ENCODE data around the gene GIPC3. TPM values are rescaled to one million over a fixed set of nuclear protein-coding genes. Genes with fewer than 3 reads are reported as not detected.

The GIPC3 gene
- total RNA-seq, 1 experiment from 2014 or later: 0.25 TPM

- no peak for DNase-seq (ENCODE audit: extremely low read depth, low read depth)
Observed at GRCh38 chr19:3632739-3633558, 47.7 kb downstream of the GIPC3 start.

GRCh38 chr19:3633559-3633988 is 48.3 kb downstream of the GIPC3 start:
- no peak for DNase-seq (ENCODE audit: extremely low read depth, low read depth)

- DNase-seq (ENCODE audit: extremely low read depth, low read depth): no peak
Observed at GRCh38 chr19:3634496-3635045, 49.3 kb downstream of the GIPC3 start.

- no peak for DNase-seq (ENCODE audit: extremely low read depth, low read depth)
Observed at GRCh38 chr19:3636506-3636905, 51.2 kb downstream of the GIPC3 start.

GRCh38 chr19:3636962-3637361 is 51.7 kb downstream of the GIPC3 start:
- DNase-seq (ENCODE audit: extremely low read depth, low read depth): no peak

GRCh38 chr19:3637621-3638020 is 52.3 kb downstream of the GIPC3 start:
- DNase-seq (ENCODE audit: extremely low read depth, low read depth): no peak

GRCh38 chr19:3638208-3639193 is 53.2 kb downstream of the GIPC3 start:
- no peak for DNase-seq (ENCODE audit: extremely low read depth, low read depth)

- DNase-seq (ENCODE audit: extremely low read depth, low read depth): no peak
Observed at GRCh38 chr19:3639479-3639878, 54.2 kb downstream of the GIPC3 start.

- no peak for DNase-seq (ENCODE audit: extremely low read depth, low read depth)
Observed at GRCh38 chr19:3641515-3642269, 56.4 kb downstream of the GIPC3 start.

- DNase-seq (ENCODE audit: extremely low read depth, low read depth): no peak
Observed at GRCh38 chr19:3642296-3642695, 57.0 kb downstream of the GIPC3 start.

Small RNAs within 50 kb of the gene (small RNA-seq; reads per million reads assigned to genes)
- 0 reads per million in 2 experiments for gene AC005786.1

Other genes starting within 250 kb of the GIPC3 start
- gene NFIC, start 218.9 kb upstream of the GIPC3 start, total RNA-seq (2014; rRNA removed; shearing (Covaris generic)): 10.1 and 13.6 TPM in 2 replicates
- not detected in 2 replicates for gene SMIM24, start 105.0 kb upstream of the GIPC3 start, total RNA-seq (2014; rRNA removed; shearing (Covaris generic))
- gene SMIM44, start 102.0 kb upstream of the GIPC3 start, total RNA-seq (2014; rRNA removed; shearing (Covaris generic)): not detected in 2 replicates
- 13.0 and 13.7 TPM in 2 replicates for gene DOHH, start 84.8 kb upstream of the GIPC3 start, total RNA-seq (2014; rRNA removed; shearing (Covaris generic))
- gene FZR1, start 79.2 kb upstream of the GIPC3 start, total RNA-seq (2014; rRNA removed; shearing (Covaris generic)): 17.6 and 18.8 TPM in 2 replicates
- not detected in 2 replicates for gene TEKTIP1, start 46.3 kb upstream of the GIPC3 start, total RNA-seq (2014; rRNA removed; shearing (Covaris generic))
- 178 and 210 TPM in 2 replicates for gene MFSD12, start 27.9 kb upstream of the GIPC3 start, total RNA-seq (2014; rRNA removed; shearing (Covaris generic))
- gene HMG20B, start 12.5 kb upstream of the GIPC3 start, total RNA-seq (2014; rRNA removed; shearing (Covaris generic)): 125 and 134 TPM in 2 replicates
- 1.2 and 1.4 TPM in 2 replicates for gene TBXA2R, start 21.4 kb downstream of the GIPC3 start, total RNA-seq (2014; rRNA removed; shearing (Covaris generic))
- gene CACTIN, start 41.3 kb downstream of the GIPC3 start, total RNA-seq (2014; rRNA removed; shearing (Covaris generic)): 10.5 and 13.0 TPM in 2 replicates
- 6.2 and 6.8 TPM in 2 replicates for gene PIP5K1C, start 115.0 kb downstream of the GIPC3 start, total RNA-seq (2014; rRNA removed; shearing (Covaris generic))
- gene TJP3, start 122.9 kb downstream of the GIPC3 start, total RNA-seq (2014; rRNA removed; shearing (Covaris generic)): 0.69 and 0.98 TPM in 2 replicates
- gene APBA3, start 176.2 kb downstream of the GIPC3 start, total RNA-seq (2014; rRNA removed; shearing (Covaris generic)): 12.9 and 16.4 TPM in 2 replicates
- 35.8 and 40.8 TPM in 2 replicates for gene MRPL54, start 177.2 kb downstream of the GIPC3 start, total RNA-seq (2014; rRNA removed; shearing (Covaris generic))
- gene RAX2, start 186.8 kb downstream of the GIPC3 start, total RNA-seq (2014; rRNA removed; shearing (Covaris generic)): not detected in 2 replicates
- not detected in 2 replicates for gene MATK, start 200.9 kb downstream of the GIPC3 start, total RNA-seq (2014; rRNA removed; shearing (Covaris generic))

Data from NCI-H460 (cell line).